ENCODE measurements around the gene ADGRV1. TPM values are rescaled to one million over a fixed set of nuclear protein-coding genes. Genes with fewer than 3 reads are reported as not detected.

The ADGRV1 gene
- polyA plus RNA-seq, 1 donor from 2014 or later: not detected

GRCh38 chr5:91180506-91180905 is 621.9 kb downstream of the ADGRV1 start:
- H3K4me1 Mint-ChIP-seq: peaks cover 14 to 30% (median 17%) of the 10 kb centered on the region in 3 donors
- H3K36me3 Mint-ChIP-seq: peaks cover 4% of the 10 kb centered on the region
- peaks cover 0 to 4% (median 0%) of the 10 kb centered on the region in 3 donors for H3K9me3 Mint-ChIP-seq
- H3K27me3 Mint-ChIP-seq: peaks cover 2% of the 10 kb centered on the region
- no peak overlapping the region for H3K27ac Mint-ChIP-seq
- no peak overlapping the region for H3K4me3 Mint-ChIP-seq

DNA sequence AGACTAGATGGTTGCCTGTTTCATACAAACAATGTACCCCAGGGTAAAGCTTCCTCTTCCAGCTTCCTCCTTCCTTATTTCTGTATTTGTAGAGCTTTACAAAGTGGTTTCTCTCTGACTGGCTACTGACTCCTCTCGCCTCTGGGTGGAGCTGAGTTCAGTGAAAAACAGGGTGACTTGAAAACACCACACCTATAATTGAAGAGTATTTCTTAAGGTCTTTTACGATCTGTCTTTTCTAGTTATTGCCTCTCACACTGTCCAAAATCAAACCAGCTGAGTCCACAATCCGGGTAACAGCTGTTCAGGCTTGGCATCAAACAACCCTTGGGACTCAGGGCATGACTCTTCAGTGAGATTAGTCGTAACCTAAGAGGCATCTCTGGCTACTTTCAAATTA is 624.2 kb downstream of the ADGRV1 start:
- peak overlapping the region in 1 of 3 donors; percentile 18 for H3K27ac Mint-ChIP-seq
- H3K27me3 Mint-ChIP-seq: peaks cover 5% of the 10 kb centered on the region
- H3K4me3 Mint-ChIP-seq: peak overlapping the region in 1 of 4 donors; percentile 83
- peaks cover 10 to 21% (median 15%) of the 10 kb centered on the region in 3 donors for H3K4me1 Mint-ChIP-seq
- H3K36me3 Mint-ChIP-seq: peaks cover 2% of the 10 kb centered on the region
- peaks cover 0 to 4% (median 0%) of the 10 kb centered on the region in 3 donors for H3K9me3 Mint-ChIP-seq

DNA sequence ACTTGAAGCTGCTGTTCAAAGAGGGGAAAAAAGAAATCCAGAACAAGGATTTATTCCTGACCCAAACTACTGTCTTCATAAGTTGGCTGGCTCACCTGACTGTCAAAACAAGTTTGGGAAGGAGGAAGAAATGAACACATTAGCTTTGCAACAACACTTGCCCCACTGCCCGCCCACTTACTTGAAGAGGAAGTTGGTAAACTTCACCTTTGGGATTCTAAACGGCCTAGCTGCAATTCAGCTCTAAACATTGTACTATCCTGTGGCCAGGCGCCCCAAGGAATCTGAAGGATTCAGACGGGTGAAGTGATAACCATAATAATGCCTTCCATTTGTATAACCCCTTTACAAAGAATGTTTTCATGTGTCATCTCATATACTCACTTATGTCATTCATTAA is 625.1 kb downstream of the ADGRV1 start:
- peak overlapping the region in 1 of 3 donors; percentile 16 for H3K27ac Mint-ChIP-seq

GRCh38 chr5:91186101-91186500 is 627.5 kb downstream of the ADGRV1 start:
- peaks cover 10 to 21% (median 15%) of the 10 kb centered on the region in 3 donors for H3K4me1 Mint-ChIP-seq
- H3K4me3 Mint-ChIP-seq: no peak overlapping the region
- H3K9me3 Mint-ChIP-seq: no peaks in the 10 kb centered on the region
- peaks cover 2% of the 10 kb centered on the region for H3K36me3 Mint-ChIP-seq
- no peak overlapping the region for H3K27ac Mint-ChIP-seq
- H3K27me3 Mint-ChIP-seq: peaks cover 9% of the 10 kb centered on the region

More for the DNA sequence above, 625.1 kb downstream of the ADGRV1 start:
- peaks cover 7% of the 10 kb centered on the region for H3K27me3 Mint-ChIP-seq
- peaks cover 10 to 21% (median 15%) of the 10 kb centered on the region in 3 donors for H3K4me1 Mint-ChIP-seq
- peaks cover 0 to 4% (median 0%) of the 10 kb centered on the region in 3 donors for H3K9me3 Mint-ChIP-seq
- peaks cover 2% of the 10 kb centered on the region for H3K36me3 Mint-ChIP-seq
- peak overlapping the region in 2 of 4 donors; percentile 25 to 29 for H3K4me3 Mint-ChIP-seq

DNA sequence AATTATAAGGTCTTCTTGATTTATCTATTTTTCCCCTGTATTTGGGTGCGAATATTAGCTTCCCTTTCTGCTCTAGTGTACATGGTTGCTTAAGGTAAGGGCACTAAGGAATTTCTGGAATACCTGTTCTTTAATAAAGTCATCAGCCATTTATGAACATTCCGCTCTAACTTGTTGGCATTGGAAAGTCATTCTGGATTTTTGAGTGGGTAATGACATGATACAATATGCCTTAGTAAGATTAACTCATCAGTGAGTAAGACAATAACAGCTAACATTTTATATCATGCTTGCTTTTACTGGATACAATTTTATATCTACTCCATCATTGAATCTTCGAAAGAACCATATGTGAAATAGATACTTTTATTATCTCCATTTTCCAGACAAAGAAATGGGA is 628.4 kb downstream of the ADGRV1 start:
- Mint-ChIP-seq H3K4me3 (no peak overlapping the region), H3K27ac (no peak overlapping the region), H3K4me1 (peaks cover 10 to 21% (median 15%) of the 10 kb centered on the region in 3 donors), H3K9me3 (no peaks in the 10 kb centered on the region), H3K36me3 (peaks cover 2% of the 10 kb centered on the region), H3K27me3 (peaks cover 9% of the 10 kb centered on the region)

GRCh38 chr5:91188755-91189154 is 630.2 kb downstream of the ADGRV1 start:
- peaks cover 2% of the 10 kb centered on the region for H3K36me3 Mint-ChIP-seq
- no peak overlapping the region for H3K4me3 Mint-ChIP-seq
- no peak overlapping the region for H3K27ac Mint-ChIP-seq
- H3K9me3 Mint-ChIP-seq: no peaks in the 10 kb centered on the region
- peaks cover 4 to 10% (median 4%) of the 10 kb centered on the region in 3 donors for H3K4me1 Mint-ChIP-seq
- peaks cover 9% of the 10 kb centered on the region for H3K27me3 Mint-ChIP-seq

- no peak overlapping the region for H3K27ac Mint-ChIP-seq
- no peaks in the 10 kb centered on the region for H3K9me3 Mint-ChIP-seq
Measured at GRCh38 chr5:91189480-91190313, 631.1 kb downstream of the ADGRV1 start.

GRCh38 chr5:91190314-91190690 is 631.7 kb downstream of the ADGRV1 start:
- Mint-ChIP-seq H3K27me3 (peaks cover 9% of the 10 kb centered on the region), H3K9me3 (no peaks in the 10 kb centered on the region), H3K27ac (no peak overlapping the region), H3K4me3 (peak overlapping the region in 1 of 4 donors; percentile 2), H3K36me3 (no peaks in the 10 kb centered on the region), H3K4me1 (peaks cover 0 to 2% (median 0%) of the 10 kb centered on the region in 3 donors)

More at GRCh38 chr5:91189480-91190313, 631.1 kb downstream of the ADGRV1 start:
- Mint-ChIP-seq H3K4me3 (peak overlapping the region; percentile 11 to 57 (median 26)), H3K4me1 (peaks cover 0 to 2% (median under 1%) of the 10 kb centered on the region in 3 donors), H3K27me3 (peaks cover 9% of the 10 kb centered on the region), H3K36me3 (no peaks in the 10 kb centered on the region)

GRCh38 chr5:91194824-91195381 is 636.3 kb downstream of the ADGRV1 start:
- Mint-ChIP-seq H3K9me3 (peaks cover 0 to 2% (median 0%) of the 10 kb centered on the region in 3 donors), H3K27me3 (peaks cover 8% of the 10 kb centered on the region), H3K27ac (no peak overlapping the region), H3K36me3 (peaks cover 3% of the 10 kb centered on the region), H3K4me1 (no peaks in the 10 kb centered on the region), H3K4me3 (no peak overlapping the region)

GRCh38 chr5:91200692-91201091 is 642.1 kb downstream of the ADGRV1 start:
- H3K27me3 Mint-ChIP-seq: peaks cover 9% of the 10 kb centered on the region
- peaks cover 3% of the 10 kb centered on the region for H3K36me3 Mint-ChIP-seq
- H3K9me3 Mint-ChIP-seq: peaks cover 0 to 2% (median 0%) of the 10 kb centered on the region in 3 donors
- no peaks in the 10 kb centered on the region for H3K4me1 Mint-ChIP-seq
- H3K4me3 Mint-ChIP-seq: no peak overlapping the region
- H3K27ac Mint-ChIP-seq: no peak overlapping the region

DNA sequence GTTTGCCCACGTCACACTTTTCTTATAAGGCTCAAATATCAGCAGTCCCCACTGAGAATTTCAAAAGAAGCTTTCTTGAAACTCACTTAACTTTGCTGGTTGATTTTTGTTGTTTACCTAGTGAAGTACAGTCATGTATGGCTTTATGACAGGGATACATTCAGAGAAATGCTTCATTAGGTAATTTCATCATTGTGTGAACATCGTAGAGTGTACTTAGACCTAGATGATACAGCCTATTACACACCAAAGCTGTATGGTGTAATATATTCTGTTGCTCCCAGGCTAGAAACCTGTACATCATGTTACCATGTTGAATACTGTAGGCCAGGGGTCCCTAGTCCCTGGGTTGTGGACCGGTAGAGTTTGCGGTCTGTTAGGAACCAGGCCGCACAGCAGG is 647.5 kb downstream of the ADGRV1 start:
- Mint-ChIP-seq H3K9me3 (no peaks in the 10 kb centered on the region), H3K27ac (peak overlapping the region in 1 of 3 donors; percentile 4), H3K27me3 (peaks cover 3% of the 10 kb centered on the region), H3K4me3 (no peak overlapping the region), H3K4me1 (no peaks in the 10 kb centered on the region), H3K36me3 (peaks cover 5% of the 10 kb centered on the region)

DNA sequence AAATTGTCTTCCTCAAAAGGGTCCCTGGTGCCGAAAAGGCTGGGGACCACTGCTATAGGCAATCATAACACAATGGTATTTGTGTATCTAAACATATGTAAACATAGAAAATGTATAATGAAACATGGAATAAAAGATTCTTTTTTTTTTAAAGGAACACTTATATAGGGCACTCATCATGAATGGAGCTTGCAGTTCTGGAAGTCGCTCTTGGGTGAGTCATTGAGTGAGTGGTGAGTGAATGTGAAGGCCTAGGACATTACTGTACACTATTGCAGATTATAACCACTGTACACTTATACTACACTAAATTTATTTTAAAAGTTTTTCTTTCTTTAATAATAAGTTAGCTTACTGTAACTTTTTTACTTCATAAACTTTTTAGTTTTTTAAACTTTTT is 648.1 kb downstream of the ADGRV1 start:
- Mint-ChIP-seq H3K9me3 (no peaks in the 10 kb centered on the region), H3K27me3 (peaks cover 3% of the 10 kb centered on the region), H3K36me3 (peaks cover 5% of the 10 kb centered on the region), H3K27ac (peak overlapping the region in 1 of 3 donors; percentile 4), H3K4me3 (no peak overlapping the region), H3K4me1 (no peaks in the 10 kb centered on the region)

- Mint-ChIP-seq H3K27ac (no peak overlapping the region), H3K4me3 (no peak overlapping the region), H3K27me3 (peaks cover 3% of the 10 kb centered on the region), H3K4me1 (no peaks in the 10 kb centered on the region), H3K9me3 (no peaks in the 10 kb centered on the region), H3K36me3 (peaks cover 5% of the 10 kb centered on the region)
Measured at GRCh38 chr5:91207248-91207647, 648.7 kb downstream of the ADGRV1 start.

- Mint-ChIP-seq H3K9me3 (peaks cover 0 to 1% (median 0%) of the 10 kb centered on the region in 3 donors), H3K27ac (no peak overlapping the region), H3K36me3 (peaks cover 5% of the 10 kb centered on the region), H3K27me3 (peaks cover 11% of the 10 kb centered on the region), H3K4me1 (no peaks in the 10 kb centered on the region), H3K4me3 (no peak overlapping the region)
Measured at GRCh38 chr5:91211997-91212713, 653.6 kb downstream of the ADGRV1 start.

- Mint-ChIP-seq H3K9me3 (peaks cover 0 to 1% (median 0%) of the 10 kb centered on the region in 3 donors), H3K27me3 (peaks cover 11% of the 10 kb centered on the region), H3K4me1 (no peaks in the 10 kb centered on the region), H3K27ac (no peak overlapping the region), H3K36me3 (peaks cover 5% of the 10 kb centered on the region), H3K4me3 (no peak overlapping the region)
Measured at GRCh38 chr5:91212714-91213092, 654.1 kb downstream of the ADGRV1 start.

Data from IgD-negative memory B cell (primary cell).